Measurements from ENCODE around the gene NUF2.

- TF ChIP-seq REST (IDR thresholded peaks at IDR 0.05; ENCODE audit: low read depth), result no peak
- no peak for TF ChIP-seq YY1 (IDR thresholded peaks at IDR 0.05; ENCODE audit: low read depth)
- TF ChIP-seq NFIC (IDR thresholded peaks at IDR 0.05), result no peak
- no peak for TF ChIP-seq TAF1 (IDR thresholded peaks at IDR 0.05; ENCODE audit: low read depth)
- TF ChIP-seq RAD21 (IDR thresholded peaks at IDR 0.05; ENCODE audit: low read depth), result no peak
- no peak for TF ChIP-seq TCF12 (IDR thresholded peaks at IDR 0.05; ENCODE audit: low read depth)
- TF ChIP-seq EP300 (IDR thresholded peaks at IDR 0.05; ENCODE audit: borderline replicate concordance), result no peak
- TF ChIP-seq USF1 (IDR thresholded peaks at IDR 0.05), result no peak
- no peak for TF ChIP-seq CEBPB (IDR thresholded peaks at IDR 0.05)
- TF ChIP-seq FOXM1 (IDR thresholded peaks at IDR 0.05; ENCODE audit: borderline replicate concordance, low read depth), result no peak
- TF ChIP-seq EGR1 (IDR thresholded peaks at IDR 0.05), result no peak
- TF ChIP-seq CREB1 (IDR thresholded peaks at IDR 0.05; ENCODE audit: low read depth), result no peak
Observed at GRCh38 chr1:163388970-163389369, 67.2 kb downstream of the NUF2 start.
